NCI-H1092 (cell line): Measurements from ENCODE around the gene POGLUT3.

ENCODE experiments used
- DNase-seq: peaks from one replicate; lab custom pipeline; 2025; lab: John Stamatoyannopoulos, UW

POGLUT3 gene, protein sequence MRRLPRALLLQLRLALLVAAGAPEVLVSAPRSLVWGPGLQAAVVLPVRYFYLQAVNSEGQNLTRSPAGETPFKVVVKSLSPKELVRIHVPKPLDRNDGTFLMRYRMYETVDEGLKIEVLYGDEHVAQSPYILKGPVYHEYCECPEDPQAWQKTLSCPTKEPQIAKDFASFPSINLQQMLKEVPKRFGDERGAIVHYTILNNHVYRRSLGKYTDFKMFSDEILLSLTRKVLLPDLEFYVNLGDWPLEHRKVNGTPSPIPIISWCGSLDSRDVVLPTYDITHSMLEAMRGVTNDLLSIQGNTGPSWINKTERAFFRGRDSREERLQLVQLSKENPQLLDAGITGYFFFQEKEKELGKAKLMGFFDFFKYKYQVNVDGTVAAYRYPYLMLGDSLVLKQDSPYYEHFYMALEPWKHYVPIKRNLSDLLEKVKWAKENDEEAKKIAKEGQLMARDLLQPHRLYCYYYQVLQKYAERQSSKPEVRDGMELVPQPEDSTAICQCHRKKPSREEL

GRCh38 chr11:108498046-108498815, at the start of gene POGLUT3:
Gene POGLUT3 (minus strand): TSS chr11:108498384. CDS start chr11:108498366, 18 bp downstream.
- peak; percentile 76 for DNase-seq

DNA sequence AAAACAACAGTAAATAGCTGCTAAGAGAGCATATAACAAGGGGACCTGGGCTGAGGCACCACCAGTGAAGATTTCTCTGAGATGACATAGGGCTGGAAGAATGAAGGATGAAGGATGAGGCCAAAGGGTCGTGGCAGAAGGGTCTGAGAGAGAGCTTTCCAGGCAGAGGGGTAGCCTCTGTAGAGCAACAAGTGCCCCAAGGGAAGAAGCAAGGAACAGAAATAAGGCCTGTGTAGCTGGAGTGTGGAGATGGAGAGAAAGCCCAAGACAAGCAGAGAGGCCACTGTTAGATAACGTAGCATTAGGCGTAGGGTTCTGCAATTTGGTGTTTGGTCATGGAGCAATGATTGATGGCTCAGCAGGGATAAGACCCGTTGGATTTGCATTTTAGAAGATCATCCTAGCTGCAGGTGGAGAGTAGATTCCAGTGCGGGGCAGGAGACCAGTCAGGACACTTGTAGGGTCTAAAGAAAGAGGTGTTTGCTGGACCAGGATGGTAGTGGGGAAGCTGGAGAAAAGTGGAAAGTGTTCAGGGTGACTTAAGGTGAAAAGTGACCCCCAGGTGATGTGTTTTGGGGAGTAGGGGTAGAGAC, 47.8 kb upstream of the POGLUT3 start:
- no peak for DNase-seq

GRCh38 chr11:108543316-108543964, 45.3 kb upstream of the POGLUT3 start:
- DNase-seq = no peak

GRCh38 chr11:108541531-108541930, 43.3 kb upstream of the POGLUT3 start:
- no peak for DNase-seq

DNA sequence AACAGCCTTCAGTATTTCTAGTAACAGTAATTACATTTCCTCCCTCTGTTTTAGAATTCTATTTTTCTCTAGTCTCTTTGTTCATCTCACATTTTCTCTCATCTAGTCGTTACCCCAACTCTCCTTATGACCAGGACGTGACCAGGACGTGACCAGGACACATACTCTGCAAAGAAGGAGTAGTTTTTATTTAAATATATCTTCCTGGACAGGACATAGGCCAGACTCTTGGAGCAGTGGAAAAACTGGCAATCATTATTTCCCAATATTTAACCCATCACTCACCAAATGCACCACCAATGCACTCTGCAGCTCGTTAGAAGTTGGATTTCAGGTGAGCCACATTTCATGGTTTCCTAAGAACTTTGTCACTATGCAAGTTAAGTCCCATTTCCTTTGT, 40.3 kb upstream of the POGLUT3 start:
- DNase-seq = no peak

- peak; percentile 8 for DNase-seq
Measured at GRCh38 chr11:108538022-108538424, 39.8 kb upstream of the POGLUT3 start.

DNA sequence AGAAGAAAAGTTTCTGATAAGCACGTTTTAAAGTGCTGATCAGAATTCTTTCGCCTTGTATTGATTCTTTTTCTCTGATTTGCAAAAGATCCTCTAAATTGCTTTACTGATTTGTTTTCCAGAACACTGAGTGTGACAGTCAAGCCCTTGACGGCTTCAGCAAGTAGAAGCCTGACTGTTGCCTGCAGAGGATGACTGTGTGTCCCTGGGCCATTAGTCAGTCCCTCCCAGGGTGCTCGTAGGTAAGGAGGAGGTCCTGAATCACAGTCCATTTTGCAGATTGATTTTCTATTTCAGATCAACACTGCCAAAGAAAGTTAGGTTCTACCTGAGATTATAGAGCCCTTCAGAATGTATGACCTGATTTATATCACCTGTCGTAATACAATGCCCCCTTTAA, 38.6 kb upstream of the POGLUT3 start:
- DNase-seq = no peak

- no peak for DNase-seq
Measured at GRCh38 chr11:108535384-108535955, 37.3 kb upstream of the POGLUT3 start.

GRCh38 chr11:108534274-108534882, 36.2 kb upstream of the POGLUT3 start:
- DNase-seq = no peak

- DNase-seq = no peak
Measured at GRCh38 chr11:108530426-108530825, 32.2 kb upstream of the POGLUT3 start.

GRCh38 chr11:108527382-108527781, 29.2 kb upstream of the POGLUT3 start:
- no peak for DNase-seq

GRCh38 chr11:108525161-108525560, 27.0 kb upstream of the POGLUT3 start:
- DNase-seq = no peak

DNA sequence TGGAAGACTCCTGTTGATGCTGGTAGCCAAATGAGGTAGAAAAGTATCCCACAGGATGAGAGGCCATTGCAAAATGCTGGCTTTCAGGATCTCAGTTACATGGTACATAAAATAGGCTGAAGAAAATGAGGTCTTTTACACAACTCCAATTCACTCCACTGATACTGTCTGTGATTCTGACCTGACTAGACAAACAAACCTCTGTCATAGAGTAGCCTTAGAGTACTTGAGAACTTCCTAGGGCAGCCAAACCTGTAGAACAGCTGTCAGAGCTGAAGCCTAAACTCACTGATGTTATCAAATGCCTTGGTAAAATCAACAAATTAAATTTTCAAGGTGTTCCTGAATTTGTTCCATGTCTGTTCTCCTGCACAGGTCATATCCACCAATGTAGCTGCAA, 26.2 kb upstream of the POGLUT3 start:
- no peak for DNase-seq

DNA sequence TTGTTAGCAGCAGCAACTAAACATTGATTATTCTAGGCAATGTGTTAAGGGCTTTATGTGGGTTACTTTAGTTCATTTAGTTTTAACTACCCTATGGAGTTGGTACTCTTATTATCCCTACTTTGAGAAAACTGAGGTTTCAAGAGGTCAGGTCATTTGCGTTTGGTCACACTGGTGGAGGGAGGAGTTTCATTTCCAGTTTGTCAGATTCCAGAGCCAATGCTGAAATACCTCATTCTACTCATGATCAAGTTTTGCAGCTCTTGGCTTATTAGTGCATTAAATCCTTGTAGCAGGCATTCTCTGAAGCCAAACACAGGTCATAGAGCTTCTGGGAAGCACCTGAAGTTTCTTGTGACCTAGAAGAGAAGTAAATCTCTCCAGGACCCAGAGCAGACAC, 24.1 kb upstream of the POGLUT3 start:
- no peak for DNase-seq

DNA sequence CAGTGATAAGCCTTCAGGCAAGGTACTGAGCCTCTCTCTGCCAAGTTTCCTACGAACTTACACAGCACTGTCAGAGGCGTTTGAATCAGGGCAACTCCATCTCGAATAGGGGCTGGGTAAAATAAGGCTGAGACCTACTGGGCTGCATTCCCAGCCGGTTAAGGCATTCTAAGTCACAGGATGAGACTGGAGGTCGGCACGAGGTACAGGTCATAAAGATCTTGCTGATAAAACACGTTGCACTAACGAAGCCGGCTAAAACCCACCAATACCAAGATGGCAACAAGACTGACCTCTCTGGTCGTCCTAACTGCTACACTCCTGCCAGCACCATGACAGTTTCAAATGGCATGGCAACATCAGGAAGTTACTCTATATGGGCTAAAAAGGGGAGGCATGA, 20.4 kb upstream of the POGLUT3 start:
- no peak for DNase-seq

- no peak for DNase-seq
Measured at GRCh38 chr11:108516125-108516524, 17.9 kb upstream of the POGLUT3 start.

DNA sequence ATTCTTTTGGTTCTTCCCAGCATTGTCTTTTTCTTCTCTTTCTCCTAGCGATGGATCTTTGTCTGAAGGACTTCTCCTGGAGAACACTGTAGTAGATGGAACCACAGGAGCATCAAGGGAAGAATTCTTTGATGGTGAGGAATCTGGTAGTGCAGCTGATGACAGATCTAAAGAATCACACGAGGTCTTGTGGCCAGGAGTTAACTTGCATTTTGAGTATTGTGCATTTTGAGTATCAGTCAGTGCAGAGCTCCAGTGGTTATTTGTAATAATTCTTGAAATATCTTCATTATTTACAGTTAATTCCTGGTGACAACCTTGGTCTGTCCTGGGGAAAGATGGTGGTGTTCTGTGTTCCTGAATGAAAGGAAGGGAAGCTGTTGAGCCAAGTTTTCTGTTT, 14.5 kb upstream of the POGLUT3 start:
- DNase-seq = no peak

GRCh38 chr11:108511851-108512474, 13.8 kb upstream of the POGLUT3 start:
- no peak for DNase-seq

DNA sequence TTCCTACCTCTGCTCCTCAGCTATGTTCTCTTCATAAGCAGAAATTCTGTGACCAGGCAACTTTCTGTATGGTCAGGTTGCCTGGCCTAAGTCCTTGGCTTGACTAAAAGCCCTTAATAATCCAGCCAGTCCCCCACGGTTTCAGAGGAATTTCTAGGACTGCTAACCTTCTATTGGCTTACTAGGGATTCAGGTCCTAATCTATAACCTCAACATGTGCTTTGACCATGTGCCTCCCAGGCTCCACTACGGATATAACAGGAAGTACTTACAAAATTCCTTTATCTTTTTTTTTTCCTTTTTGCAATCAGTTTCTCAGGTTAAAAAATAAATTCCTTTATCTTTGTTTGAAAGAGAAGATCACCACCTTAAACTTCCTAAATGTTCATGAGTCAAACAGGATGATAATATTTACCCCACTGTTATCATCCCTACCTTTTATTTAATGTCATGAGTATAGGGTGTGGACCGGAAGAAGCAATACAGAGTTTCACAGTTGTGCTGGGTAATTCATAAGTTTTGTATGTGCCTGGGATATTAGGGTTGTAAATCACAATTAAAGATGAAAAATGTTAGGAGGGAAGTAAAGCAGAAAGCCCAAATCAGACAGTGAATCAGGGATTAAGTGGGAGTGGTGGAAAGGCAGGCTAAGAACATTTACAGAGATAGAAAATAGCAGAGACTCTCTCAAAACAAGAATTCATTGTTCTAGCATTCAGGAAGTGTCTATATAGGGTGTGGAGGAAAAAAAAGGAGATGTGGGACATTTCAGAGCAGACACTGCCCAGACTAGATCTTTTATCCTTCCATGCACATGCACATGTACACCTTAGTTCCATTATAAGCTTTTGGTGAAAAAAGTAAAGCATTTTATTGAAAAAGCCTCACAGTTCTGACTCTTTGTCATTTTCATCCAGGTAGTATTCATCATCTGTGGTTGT, 10.7 kb upstream of the POGLUT3 start:
- DNase-seq = no peak

DNA sequence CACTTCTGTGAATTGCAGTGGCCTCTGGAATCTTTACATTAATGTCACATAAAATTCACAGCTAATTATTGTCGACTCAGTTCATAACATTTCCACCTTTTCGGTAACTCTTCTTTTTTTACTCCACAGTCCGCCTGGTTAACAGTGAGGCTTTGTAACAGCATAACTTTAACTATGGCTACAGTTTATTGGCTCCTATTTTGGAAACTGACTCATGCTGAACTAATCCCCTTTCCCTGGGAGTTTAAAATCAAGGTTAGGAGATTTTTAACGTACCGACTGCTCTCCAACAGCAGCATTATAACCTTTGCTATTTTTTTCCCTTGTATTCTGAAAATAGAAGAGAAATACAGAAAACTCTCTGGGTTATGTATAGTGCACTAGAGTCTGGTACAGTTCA, 3.2 kb upstream of the POGLUT3 start:
- no peak for DNase-seq
